Measurements from ENCODE around the gene GASK1A.

GRCh38 chr3:43022121-43022520 is 43.0 kb downstream of the GASK1A start:
- TF ChIP-seq, protein P1, sequence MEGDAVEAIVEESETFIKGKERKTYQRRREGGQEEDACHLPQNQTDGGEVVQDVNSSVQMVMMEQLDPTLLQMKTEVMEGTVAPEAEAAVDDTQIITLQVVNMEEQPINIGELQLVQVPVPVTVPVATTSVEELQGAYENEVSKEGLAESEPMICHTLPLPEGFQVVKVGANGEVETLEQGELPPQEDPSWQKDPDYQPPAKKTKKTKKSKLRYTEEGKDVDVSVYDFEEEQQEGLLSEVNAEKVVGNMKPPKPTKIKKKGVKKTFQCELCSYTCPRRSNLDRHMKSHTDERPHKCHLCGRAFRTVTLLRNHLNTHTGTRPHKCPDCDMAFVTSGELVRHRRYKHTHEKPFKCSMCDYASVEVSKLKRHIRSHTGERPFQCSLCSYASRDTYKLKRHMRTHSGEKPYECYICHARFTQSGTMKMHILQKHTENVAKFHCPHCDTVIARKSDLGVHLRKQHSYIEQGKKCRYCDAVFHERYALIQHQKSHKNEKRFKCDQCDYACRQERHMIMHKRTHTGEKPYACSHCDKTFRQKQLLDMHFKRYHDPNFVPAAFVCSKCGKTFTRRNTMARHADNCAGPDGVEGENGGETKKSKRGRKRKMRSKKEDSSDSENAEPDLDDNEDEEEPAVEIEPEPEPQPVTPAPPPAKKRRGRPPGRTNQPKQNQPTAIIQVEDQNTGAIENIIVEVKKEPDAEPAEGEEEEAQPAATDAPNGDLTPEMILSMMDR (conservative IDR thresholded peaks at IDR 0.05), result no peak
- TF ChIP-seq ZFX (IDR thresholded peaks at IDR 0.05), result no peak
